Loucy (cell line): ENCODE results near the gene CCDC146.

Experiments used
- EZH2phosphoT487 ChIP-seq: fragments of 200-600 bp; IDR thresholded peaks from 2 replicates; pipeline ENCODE4 v1.6.1; 2018; ENCODE audit warnings: antibody characterized with exemption, mild to moderate bottlenecking, moderate library complexity, borderline replicate concordance
- TF ChIP-seq, protein P1 (sequence below): fragments of 200-600 bp; sonication (generic); conservative IDR thresholded peaks from 2 replicates; pipeline ENCODE4 v1.5.1; 2014; ENCODE audit warnings: mild to moderate bottlenecking, antibody characterized with exemption, low read length

DNA sequence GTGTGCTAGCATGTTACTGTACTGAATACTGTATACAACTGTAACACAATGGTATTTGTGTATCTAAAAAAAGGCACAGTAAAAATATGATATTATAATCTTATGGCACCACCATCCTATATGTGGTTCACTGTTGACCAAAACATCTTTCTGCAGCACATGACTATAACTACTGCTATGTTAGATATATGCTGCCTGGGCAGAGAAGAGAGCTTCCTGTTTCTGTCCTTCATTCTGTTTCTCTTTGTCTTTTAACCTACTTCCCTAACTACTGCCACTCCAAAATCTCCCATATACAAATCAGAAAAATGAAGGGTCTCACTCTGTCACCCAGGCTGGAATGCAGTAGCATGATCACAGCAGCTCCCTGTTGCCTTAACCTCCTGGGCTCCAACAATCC lies 86.0 kb downstream of the CCDC146 start:
- TF ChIP-seq, protein P1, sequence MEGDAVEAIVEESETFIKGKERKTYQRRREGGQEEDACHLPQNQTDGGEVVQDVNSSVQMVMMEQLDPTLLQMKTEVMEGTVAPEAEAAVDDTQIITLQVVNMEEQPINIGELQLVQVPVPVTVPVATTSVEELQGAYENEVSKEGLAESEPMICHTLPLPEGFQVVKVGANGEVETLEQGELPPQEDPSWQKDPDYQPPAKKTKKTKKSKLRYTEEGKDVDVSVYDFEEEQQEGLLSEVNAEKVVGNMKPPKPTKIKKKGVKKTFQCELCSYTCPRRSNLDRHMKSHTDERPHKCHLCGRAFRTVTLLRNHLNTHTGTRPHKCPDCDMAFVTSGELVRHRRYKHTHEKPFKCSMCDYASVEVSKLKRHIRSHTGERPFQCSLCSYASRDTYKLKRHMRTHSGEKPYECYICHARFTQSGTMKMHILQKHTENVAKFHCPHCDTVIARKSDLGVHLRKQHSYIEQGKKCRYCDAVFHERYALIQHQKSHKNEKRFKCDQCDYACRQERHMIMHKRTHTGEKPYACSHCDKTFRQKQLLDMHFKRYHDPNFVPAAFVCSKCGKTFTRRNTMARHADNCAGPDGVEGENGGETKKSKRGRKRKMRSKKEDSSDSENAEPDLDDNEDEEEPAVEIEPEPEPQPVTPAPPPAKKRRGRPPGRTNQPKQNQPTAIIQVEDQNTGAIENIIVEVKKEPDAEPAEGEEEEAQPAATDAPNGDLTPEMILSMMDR, result no peak
- TF ChIP-seq EZH2phosphoT487, result no peak
